ENCODE results near the gene FAM114A1.
"Not testable (repeated sequence)": the region's sequence is repeated elsewhere in the genome, so short reads cannot be mapped to it uniquely, and the experiment has no call there.

The FAM114A1 gene

GRCh38 chr4:38940476-38940875, 72.9 kb downstream of the FAM114A1 start:
- DNase-seq = no peak

GRCh38 chr4:38941906-38942305, 74.3 kb downstream of the FAM114A1 start:
- not testable (repeated sequence) for DNase-seq

GRCh38 chr4:38943343-38943742, 75.7 kb downstream of the FAM114A1 start:
- no peak for DNase-seq

GRCh38 chr4:38944440-38944839, 76.8 kb downstream of the FAM114A1 start:
- no peak for DNase-seq

- DNase-seq = no peak
These were observed 79.3 kb downstream of the FAM114A1 start for GRCh38 chr4:38946919-38947318.

- DNase-seq = no peak
These were observed 80.9 kb downstream of the FAM114A1 start for GRCh38 chr4:38948551-38948950.

- peak; percentile 57 for DNase-seq
These were observed 81.9 kb downstream of the FAM114A1 start for GRCh38 chr4:38949411-38950051.

GRCh38 chr4:38950159-38950558, 82.6 kb downstream of the FAM114A1 start:
- DNase-seq = no peak

- DNase-seq = no peak
These were observed 83.1 kb downstream of the FAM114A1 start for GRCh38 chr4:38950734-38951133.

- DNase-seq = no peak
These were observed 84.0 kb downstream of the FAM114A1 start for GRCh38 chr4:38951598-38951997.

GRCh38 chr4:38952017-38952416, 84.4 kb downstream of the FAM114A1 start:
- no peak for DNase-seq

- DNase-seq = no peak
These were observed 87.1 kb downstream of the FAM114A1 start for GRCh38 chr4:38954727-38955126.

GRCh38 chr4:38955957-38956356, 88.4 kb downstream of the FAM114A1 start:
- no peak for DNase-seq

GRCh38 chr4:38957261-38957815, 89.7 kb downstream of the FAM114A1 start:
- DNase-seq = no peak

- no peak for DNase-seq
These were observed 90.3 kb downstream of the FAM114A1 start for GRCh38 chr4:38957893-38958292.

GRCh38 chr4:38958453-38959190, 91.0 kb downstream of the FAM114A1 start:
- DNase-seq = no peak

GRCh38 chr4:38959248-38959647, 91.6 kb downstream of the FAM114A1 start:
- not testable (repeated sequence) for DNase-seq

GRCh38 chr4:38964942-38965775, 97.6 kb downstream of the FAM114A1 start:
- no peak for DNase-seq

GRCh38 chr4:38965866-38966265, 98.3 kb downstream of the FAM114A1 start:
- DNase-seq = no peak

- DNase-seq = no peak
These were observed 99.9 kb downstream of the FAM114A1 start for GRCh38 chr4:38967260-38968095.

GRCh38 chr4:38968668-38969067, 101.1 kb downstream of the FAM114A1 start:
- DNase-seq = no peak

- DNase-seq = no peak
These were observed 108.7 kb downstream of the FAM114A1 start for GRCh38 chr4:38976308-38976707.

Data from islet precursor cell (in vitro differentiated cells).